ENCODE results near the gene PHLPP1. TPM values are rescaled to one million over a fixed set of nuclear protein-coding genes. Genes with fewer than 3 reads are reported as not detected.

PHLPP1 gene
- total RNA-seq, 6 experiments from 2014 or later, result 8.6 to 19.3 (median 17.0) TPM

- TF ChIP-seq POLR2A (IDR thresholded peaks at IDR 0.05) (no peak), CTCF (IDR thresholded peaks at IDR 0.05) (no peak)
- Histone ChIP-seq H3K27me3 (no peaks in the 10 kb centered on the region), H3K4me3 (no peak overlapping the region), H3K4me1 (peaks cover 0 to 34% (median 4%) of the 10 kb centered on the region in 4 donors), H3K27ac (peak overlapping the region in 2 of 3 donors; percentile 3 to 73), H3K36me3 (no peaks in the 10 kb centered on the region), H3K9me3 (no peaks in the 10 kb centered on the region)
- WGBS (ENCODE audit: insufficient coverage, low coverage, low lambda C conversion rate, missing lambda C conversion rate), result 93% methylated on average over 1 of the region's 1 CpG
- intact Hi-C loops (cut with DNase I), result no loop called here
- DNase-seq, result no peak
- no peak for ATAC-seq
These were observed 123.2 kb downstream of the PHLPP1 start for GRCh38 chr18:62838475-62839098.

- Histone ChIP-seq H3K27ac (peak overlapping the region in 2 of 3 donors; percentile 56 to 73), H3K4me1 (peaks cover 0 to 34% (median 4%) of the 10 kb centered on the region in 4 donors), H3K27me3 (no peaks in the 10 kb centered on the region), H3K36me3 (no peaks in the 10 kb centered on the region), H3K4me3 (no peak overlapping the region), H3K9me3 (no peaks in the 10 kb centered on the region)
- DNase-seq (no peak), ATAC-seq (peak; percentile 72 to 80 (median 78))
- 25% methylated on average over 2 of the region's 2 CpGs for WGBS (ENCODE audit: insufficient coverage, low coverage, low lambda C conversion rate, missing lambda C conversion rate)
- intact Hi-C loops (cut with DNase I), result no loop called here
- TF ChIP-seq POLR2A (IDR thresholded peaks at IDR 0.05), result no peak
- TF ChIP-seq CTCF (IDR thresholded peaks at IDR 0.05), result no peak
These were observed 124.8 kb downstream of the PHLPP1 start for GRCh38 chr18:62839874-62840713.

- 25% methylated on average over 1 of the region's 1 CpG for WGBS (ENCODE audit: insufficient coverage, low coverage, low lambda C conversion rate, missing lambda C conversion rate)
- TF ChIP-seq POLR2A (IDR thresholded peaks at IDR 0.05) (no peak), CTCF (IDR thresholded peaks at IDR 0.05) (no peak)
- Histone ChIP-seq H3K36me3 (no peaks in the 10 kb centered on the region), H3K9me3 (no peaks in the 10 kb centered on the region), H3K4me1 (peaks cover 0 to 34% (median 4%) of the 10 kb centered on the region in 4 donors), H3K27ac (peak overlapping the region in 2 of 3 donors; percentile 52 to 73), H3K4me3 (no peak overlapping the region), H3K27me3 (no peaks in the 10 kb centered on the region)
- ATAC-seq (no peak), DNase-seq (no peak)
- intact Hi-C loops (cut with DNase I), result no loop called here
These were observed 126.1 kb downstream of the PHLPP1 start for GRCh38 chr18:62841405-62841804.

GRCh38 chr18:62842898-62843297 is 127.6 kb downstream of the PHLPP1 start:
- H3K4me3 ChIP-seq, result no peak overlapping the region
- ATAC-seq (no peak), DNase-seq (no peak)
- WGBS (ENCODE audit: insufficient coverage, low coverage, low lambda C conversion rate, missing lambda C conversion rate), result no CpG with 5 or more reads among the region's 1 CpG
- no peak overlapping the region for H3K27ac ChIP-seq
- no peaks in the 10 kb centered on the region for H3K36me3 ChIP-seq
- TF ChIP-seq POLR2A (IDR thresholded peaks at IDR 0.05) (no peak), CTCF (IDR thresholded peaks at IDR 0.05) (no peak)
- no peaks in the 10 kb centered on the region for H3K27me3 ChIP-seq
- intact Hi-C loops (cut with DNase I), result no loop called here
- peaks cover 0 to 34% (median 4%) of the 10 kb centered on the region in 4 donors for H3K4me1 ChIP-seq
- H3K9me3 ChIP-seq, result no peaks in the 10 kb centered on the region
